Measurements from ENCODE around the gene KIF3B.
"Not testable (repeated sequence)": the region's sequence is repeated elsewhere in the genome, so short reads cannot be mapped to it uniquely, and the experiment has no call there.

The KIF3B gene

DNA sequence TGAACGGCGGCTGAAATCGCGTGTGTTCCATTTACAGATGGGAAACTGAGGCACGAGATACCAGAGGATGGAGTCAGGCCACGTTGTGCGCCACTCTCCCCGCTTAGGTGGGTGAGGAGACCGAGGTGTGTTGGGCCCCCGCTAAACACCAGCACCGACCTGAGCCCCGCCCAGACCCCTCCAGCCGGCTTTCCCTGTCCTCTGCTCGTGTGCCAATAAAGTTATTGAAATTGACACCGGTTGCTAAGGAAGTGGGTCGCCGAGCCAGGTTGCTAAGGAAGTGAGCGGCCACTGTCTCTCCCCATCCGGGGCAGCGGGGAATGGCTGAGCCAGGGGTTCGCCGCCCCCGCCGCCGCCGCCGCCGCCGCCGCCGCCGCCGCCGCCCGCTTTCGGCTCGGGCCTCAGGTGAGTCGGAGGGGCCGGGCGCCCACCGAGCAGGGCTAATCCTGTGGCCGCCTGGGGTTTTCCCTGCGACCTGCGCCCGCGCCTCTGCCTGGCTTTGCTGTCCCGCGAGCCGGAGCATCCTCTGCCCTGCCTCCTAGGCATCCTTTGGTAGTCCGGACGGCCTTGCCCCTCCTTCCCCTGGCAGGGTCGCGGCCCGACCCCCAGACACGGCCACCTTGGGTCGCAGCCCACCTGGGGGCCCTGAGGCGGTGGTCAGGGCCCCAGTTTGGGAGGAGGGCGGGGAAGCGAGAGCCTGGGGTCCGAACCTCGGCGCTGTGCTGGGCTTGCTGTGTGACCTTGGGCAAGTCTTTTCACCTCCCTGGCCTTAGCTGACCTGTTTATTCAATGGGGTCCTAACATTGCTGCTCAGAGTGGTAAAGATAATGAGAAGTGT is at the start of gene KIF3B:
Gene KIF3B (plus strand): TSS at position 291 of the 838 bp plus-strand sequence. CDS start 32,127 bp downstream, outside the sequence.
- DNase-seq, result peak; percentile 92

DNA sequence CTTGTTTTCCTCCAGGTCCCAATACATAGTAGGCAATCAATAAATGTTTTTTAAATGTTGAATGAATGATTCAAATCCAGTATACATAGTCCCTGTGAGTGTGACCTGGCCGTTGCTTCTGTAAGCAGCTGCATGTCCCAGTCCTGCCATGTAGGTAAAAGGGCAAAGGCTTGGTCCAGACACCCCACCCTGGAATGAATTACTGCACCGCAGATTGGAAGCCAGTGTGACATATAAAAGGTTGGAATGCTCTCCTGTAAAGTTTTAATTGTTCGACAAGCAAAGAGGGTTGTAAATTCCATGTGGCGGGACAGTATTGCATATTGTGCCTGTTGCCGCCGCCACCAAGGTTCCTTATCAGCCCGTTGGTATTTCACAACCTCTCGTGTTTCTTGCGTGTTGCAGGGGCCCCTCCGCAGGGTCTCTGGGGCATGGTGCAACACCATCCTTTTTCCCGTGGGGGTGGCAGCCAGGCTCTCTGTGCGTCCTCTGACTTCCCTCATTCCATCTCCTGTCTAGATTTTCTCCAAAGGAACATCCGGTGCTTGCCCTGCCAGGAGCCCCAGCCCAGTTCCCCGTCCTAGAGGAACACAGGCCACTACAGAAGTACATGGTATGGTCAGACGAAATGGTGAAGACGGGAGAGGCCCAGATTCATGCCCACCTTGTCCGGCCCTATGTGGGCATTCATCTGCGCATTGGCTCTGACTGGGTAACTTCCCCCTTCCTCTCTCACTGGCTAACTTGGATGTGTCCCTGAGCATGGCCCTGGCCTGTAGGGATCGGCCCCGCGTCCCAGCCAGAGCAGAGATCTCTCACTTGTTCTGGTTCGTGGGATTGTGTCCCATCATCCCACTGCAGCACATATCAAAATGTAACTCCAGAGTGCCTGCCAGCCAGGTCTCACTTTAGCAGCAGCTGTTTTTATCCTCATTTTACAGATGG is 49.4 kb upstream of the KIF3B start:
- no peak for DNase-seq

DNA sequence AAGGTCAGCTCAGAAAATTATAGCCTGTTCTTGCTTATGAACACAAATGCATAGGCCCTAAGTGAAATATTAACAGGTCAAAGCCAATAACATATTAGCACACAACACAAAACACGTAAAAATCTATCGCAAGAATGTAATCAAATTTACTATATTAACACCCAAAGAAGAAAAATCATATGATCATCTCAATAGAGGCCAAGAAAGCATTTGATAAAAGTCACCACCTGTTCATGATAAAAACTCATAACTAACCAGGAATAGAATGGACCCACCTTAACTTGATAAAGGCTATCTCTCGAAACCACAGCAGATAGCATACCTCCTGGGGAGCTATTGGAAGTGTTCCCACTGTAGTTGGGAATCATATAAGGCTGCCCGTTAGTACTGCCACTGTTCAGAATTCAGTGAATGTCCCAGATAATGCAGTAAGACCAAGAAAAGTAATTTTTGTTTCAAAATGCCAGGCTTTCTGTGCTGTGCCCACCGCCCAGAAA is 48.2 kb upstream of the KIF3B start:
- no peak for DNase-seq

DNA sequence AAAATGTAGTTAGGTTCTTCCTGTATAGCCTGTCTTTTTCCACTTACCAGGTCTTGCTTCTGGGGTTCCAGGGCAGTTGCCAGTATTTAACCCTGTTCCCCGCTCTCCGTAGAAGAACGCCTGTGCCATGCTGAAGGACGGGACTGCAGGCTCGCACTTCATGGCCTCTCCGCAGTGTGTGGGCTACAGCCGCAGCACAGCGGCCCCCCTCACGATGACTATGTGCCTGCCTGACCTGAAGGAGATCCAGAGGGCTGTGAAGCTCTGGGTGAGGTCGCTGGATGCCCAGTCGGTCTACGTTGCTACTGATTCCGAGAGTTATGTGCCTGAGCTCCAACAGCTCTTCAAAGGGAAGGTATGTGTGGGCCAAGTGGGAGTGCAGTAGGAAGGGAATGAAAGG is 46.7 kb upstream of the KIF3B start:
- no peak for DNase-seq

DNA sequence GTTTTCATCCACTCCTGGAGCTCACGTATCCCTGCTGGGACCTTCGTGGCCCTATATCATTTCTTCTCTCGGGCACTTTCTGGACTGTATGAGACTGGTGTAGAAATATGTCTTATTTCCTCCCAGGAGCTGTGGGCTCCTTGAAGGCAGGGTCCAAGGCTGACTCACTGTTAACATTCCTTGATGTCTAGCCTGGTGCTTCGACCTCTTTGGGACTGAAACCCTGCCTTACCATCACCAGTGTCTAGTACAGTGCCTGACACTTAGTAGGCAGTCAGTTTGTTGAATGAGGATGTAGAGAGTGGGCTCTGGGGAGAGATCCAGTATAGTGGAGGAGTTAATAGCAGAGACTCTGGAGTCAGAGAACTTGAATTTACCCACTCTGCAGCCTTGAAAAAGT is 46.2 kb upstream of the KIF3B start:
- DNase-seq, result no peak

DNA sequence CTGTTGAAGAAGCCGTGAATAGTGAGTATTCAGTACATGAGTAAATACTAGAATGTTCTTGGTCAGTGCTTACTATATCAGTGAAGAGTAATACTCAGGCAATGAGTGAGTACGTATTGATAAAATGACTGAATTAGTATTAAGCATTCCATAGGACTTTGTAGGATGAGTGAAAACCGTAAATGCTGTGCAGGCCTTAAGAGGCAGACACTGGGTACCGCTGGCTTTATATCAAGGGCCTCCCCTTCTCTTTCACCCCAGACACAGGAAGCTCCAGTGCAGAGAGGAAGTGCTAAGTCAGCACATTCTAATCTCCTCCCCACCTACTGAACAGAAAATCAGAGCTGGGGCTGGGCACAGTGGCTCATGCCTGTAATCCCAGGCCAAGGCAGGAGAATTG is 45.6 kb upstream of the KIF3B start:
- peak; percentile 73 for DNase-seq

DNA sequence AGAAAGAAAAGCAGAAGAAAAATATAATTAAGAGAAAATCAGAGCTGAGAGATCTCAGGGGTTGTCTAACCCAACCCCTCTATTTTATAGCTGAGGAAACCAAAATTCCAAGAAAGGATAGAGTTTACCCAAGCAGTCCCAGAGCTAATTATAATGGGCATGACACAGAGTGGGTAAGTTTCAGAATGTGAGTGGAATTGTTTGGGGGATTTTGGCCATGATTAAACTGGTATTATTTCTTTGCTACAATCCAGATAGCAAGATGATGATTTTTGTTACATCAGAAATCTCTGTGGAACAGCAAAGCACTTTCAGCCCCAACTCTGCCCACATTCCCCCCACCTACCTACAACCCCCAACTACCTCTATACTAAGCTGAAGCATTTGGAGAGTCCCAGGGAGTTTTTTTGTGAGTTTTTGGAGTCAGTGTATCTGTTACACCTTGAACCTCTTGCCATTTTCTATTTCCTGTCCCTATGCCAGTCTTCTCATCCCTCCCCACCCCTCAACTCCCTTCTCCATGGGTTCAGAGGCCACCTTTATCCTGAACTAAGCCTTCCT is 45.0 kb upstream of the KIF3B start:
- DNase-seq, result no peak

DNA sequence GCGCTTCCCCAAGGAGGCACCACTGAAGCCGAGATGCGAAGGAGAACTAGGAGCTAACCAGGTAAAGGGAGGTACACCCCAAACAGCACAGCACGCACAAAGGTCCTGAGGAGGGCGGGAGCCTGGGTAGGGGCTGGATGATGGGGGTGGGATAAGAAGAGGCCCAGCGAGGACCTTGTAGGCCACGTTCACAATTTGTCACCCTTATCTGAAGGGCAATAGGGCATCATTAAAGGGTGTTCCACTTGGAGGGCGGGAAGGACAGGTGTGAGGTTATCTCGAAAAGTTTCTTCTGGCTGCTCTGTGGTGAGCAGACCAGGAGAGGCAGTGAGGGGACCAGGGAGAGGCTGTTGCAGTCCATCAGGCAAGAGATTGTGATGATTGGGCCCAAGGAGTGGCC is 44.2 kb upstream of the KIF3B start:
- no peak for DNase-seq

DNA sequence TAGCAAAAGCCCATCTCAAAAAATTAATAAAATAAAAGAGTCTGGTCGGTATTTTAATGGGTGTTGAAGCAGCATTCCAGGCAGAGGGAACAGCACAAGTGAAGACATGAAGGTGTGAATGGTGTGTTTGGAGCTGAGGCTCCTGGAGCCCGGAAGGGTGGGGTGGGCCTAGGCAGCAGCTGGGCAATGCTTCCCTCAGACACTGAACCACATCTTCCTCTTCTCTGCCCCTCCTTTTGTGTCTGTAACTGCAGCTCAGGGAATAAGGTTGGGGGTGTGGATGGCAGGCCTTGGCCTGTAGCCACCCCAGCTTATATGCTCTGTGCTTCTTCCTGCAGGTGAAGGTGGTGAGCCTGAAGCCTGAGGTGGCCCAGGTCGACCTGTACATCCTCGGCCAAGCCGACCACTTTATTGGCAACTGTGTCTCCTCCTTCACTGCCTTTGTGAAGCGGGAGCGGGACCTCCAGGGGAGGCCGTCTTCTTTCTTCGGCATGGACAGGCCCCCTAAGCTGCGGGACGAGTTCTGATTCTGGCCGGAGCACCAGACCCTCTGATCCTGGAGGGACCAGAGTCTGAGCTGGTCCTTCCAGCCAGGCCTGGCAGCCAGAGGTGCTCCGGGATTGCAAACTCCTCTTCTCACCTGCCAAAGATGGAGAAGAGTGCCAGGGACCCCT is 43.2 kb upstream of the KIF3B start:
- DNase-seq, result no peak

DNA sequence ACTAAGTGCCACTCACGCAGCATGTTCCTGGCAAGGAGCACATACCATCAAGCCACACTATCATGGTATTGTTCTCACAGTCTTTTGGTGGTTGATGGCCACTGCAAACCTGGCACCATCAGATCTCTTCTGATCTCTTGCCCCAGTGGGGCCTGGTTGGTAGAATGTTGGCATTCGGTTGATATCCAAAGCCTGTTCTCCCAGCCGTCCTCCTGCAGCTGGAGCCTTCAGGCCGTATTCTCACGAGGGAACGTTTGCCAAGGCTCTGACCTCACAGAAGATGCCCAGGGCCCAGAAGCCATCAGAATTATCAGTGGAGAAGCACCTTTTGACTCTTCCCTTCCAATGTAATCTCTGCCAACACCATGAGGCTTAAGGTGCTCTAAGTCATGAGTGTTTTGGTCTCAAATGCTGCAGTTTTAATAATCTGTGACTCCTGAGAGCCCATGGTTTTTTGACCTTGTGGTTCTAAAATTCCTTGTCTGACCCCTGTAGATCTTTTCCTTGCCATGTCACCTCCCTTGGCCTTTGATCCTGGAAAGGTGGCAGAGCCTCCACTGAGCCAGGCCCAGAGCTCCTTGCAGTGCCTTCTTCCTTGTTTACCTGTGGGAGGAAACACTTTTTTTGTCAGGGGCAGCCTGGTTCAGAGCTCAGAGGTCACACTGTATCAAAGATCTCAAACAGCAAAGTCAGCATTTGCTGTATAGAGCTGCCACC is 42.0 kb upstream of the KIF3B start:
- no peak for DNase-seq

DNA sequence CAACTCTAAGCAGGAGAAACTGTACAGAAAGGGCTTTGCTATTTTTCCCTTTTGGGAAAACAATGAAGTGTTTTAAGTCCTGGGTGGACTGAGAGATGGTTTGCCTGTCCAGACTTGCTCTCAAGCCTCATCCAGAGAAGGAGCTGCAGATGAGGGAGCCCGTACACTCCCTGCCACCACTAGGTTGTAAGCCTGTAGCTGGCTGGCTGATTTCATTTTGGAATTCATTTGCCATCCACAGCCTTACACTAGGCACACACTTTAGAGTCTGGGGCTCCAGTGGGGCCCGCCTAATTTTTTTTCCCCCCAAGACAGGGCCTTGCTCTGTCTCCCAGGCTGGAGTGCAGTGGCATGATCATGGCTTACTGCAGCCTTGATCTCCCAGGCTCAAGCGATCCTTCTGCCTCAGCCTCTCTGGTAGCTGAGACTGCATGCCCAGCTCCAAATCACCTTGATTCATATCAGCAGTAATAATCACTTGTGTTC is 41.4 kb upstream of the KIF3B start:
- no peak for DNase-seq

DNA sequence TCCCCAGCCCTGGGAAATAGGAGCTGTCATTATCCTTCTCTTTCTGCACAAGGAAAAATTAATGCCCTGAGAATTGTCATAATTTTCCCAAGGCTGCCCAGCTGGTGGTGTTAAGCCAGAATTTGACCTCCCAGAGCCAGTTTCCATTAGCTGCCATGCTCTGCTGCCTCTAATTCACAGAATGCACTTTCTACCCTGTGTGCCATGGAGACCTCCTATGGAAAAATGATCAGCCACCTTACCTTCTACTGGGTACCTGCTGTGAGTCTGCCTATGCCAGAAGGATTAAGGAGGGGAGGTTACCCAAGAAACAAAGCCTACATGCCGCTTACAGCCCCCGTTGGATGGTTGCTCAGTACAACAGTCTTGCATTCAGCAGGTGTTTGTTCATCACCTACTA is 40.6 kb upstream of the KIF3B start:
- no peak for DNase-seq

DNA sequence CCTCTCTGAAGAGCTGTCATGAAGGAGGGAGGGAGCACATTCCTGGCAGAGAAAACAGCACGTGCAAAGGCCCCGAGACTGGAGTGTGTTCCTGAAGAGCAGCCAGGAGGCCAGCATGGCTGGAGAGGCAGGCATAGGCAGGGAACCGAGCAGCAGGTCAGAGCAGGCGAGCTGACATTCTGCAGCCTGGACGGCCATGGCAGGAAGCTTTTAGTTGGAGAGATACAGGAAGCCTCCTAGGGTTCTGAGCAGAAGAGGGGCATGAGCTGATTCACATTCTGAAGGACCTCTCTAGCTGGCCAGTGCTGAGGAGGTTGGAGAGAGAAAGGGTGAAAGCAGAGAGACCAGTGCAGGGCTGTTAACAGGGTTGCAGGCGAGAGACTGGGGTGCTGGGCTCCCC is 40.0 kb upstream of the KIF3B start:
- DNase-seq, result no peak

DNA sequence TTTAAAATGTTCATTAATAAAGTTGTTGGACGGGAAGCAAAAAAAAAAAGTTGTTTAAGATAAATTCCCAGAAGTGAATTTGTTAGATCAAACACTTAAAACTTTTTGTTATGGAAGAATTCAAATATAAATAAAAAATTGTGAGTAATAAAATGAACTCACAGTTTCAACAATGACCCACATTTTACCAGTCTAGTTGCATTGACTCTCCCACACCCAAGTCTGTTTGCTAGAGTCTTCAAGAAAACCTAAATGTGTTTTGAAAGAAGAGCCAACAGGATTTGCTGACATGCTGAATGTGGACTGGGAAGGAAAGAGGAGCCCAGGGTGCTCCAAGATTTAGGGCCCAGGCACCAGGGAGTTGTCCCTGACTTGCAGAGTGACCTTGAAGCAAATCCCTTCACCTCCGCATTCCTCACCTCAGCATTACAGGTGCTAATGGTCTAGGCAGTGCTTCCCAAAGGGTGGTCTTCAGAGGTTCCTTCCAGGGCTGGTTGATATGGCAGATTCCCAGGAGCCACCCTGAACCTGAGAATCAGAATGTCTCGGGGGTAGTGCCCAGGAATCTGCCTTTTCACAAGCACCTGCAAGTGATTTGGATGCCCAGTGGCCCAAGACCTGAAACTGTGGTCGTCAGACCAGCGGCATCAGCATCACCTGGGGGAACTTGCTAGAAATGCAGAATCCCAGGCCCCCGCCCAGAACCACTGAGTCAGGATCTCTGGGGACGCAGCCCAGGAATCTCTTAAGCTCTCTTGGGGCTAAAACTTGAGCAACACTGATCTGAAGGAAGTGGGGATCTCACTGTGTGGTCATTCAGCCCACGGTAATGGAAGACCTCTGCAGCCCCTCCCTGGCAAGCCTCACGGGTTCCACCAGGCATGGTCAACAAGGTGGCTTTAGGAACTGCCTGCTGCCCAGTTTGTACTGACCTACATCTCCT is 38.7 kb upstream of the KIF3B start:
- DNase-seq, result no peak

DNA sequence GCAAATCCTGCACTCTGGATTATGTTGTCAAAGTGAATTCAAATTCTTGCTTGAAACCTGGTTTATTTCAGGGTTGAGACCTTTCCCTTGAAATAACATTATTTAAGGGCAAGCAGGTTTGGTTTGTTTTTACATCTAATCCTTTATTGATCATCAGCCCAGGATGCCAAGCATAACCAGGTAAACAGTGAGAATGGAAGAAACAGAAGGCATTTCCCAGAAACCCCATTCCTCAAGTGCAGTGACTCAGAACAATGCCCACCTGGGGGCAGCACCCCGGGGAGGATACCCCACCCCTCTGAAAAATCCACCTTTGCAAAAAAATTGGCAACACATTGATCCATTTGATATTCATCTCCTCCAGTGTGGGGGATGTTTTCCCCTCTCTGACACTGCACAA is 37.2 kb upstream of the KIF3B start:
- no peak for DNase-seq

DNA sequence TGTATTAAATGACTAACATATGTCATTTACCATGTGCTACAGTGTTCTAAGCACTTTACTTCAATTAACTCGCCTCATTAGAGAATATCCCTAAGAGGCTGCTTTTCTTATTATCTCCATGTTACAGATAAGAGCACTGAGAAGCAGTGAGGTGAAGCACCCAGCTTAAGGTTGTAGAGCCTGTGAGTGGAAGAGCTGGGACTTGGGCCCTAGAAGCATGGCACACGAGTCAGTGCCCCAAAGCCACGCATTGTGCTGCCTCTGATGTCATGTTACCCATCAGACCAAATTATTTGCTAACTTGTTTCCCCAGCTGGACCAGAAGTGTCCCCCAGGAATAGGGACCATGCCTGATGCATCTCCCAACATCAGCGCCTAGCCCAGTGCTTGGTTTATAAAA is 35.6 kb upstream of the KIF3B start:
- DNase-seq, result no peak

DNA sequence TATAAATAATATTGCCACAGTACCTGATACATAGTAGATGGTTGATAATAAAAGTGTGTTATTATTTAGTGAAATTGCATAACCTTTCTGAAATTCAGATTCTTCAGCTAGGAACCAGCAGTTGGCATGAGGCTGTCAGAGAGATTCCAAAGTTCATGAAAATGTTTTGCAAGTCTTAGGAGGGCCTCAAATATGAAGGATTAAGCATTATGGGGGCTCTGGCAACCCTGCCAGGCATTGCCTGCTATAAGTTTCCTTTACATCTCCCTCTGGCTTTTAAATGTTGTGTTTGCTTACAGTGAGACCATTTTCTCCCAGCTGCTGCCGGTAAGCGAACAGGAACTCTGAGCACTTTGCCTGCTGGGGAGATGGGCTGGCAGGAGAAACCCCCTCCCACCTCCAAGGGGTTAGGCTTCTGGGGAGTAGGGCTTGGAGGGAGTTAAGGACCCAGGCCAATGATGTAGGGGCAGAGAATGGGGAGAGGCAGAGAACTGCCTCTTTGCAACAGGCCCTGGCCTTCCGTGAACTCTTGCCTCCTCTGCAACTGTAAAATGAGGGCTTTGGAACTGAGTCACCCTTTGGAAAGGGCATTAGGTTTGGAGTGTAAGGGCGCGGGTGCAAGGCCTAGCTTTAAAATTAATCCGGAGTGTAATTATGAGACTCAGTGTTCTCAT is 33.2 kb upstream of the KIF3B start:
- DNase-seq, result no peak

DNA sequence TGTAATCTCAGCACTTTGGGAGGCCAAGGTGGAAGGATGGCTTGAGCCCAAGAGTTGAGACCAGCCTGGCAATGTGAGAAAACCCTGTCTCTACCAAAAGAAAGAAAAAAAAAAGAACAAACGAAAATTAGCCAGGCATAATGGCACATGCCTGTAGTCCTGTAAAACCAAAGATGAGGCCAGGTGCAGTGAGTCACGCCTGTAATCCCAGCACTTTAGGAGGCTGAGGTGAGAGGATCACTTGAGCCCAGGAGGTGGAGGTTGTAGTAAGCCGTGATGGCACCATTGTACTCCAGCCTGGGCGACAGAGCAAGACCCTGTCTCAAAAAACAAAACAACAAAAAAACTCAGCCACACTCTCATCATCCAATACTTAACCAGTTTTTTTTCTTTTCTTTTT is 32.5 kb upstream of the KIF3B start:
- DNase-seq, result no peak

DNA sequence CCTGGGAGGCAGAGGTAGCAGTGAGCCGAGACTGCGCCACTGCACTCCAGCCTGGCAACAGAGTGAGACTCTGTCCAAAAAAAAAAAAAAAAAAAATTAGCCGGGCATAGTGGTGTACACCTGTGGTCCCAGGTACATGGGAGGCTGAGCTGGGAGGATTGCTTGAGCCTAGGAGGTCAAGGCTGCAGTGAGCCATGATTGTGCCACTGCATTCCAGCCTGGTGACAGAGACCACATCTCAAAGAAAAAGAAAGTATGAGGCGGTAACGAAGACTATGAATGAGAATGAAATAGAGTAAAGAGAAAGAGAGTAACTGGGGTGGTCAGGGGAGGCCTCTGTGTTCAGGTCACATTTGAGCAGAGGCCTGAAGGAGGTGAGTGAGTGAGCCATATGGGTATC is 31.2 kb upstream of the KIF3B start:
- not testable (repeated sequence) for DNase-seq

DNA sequence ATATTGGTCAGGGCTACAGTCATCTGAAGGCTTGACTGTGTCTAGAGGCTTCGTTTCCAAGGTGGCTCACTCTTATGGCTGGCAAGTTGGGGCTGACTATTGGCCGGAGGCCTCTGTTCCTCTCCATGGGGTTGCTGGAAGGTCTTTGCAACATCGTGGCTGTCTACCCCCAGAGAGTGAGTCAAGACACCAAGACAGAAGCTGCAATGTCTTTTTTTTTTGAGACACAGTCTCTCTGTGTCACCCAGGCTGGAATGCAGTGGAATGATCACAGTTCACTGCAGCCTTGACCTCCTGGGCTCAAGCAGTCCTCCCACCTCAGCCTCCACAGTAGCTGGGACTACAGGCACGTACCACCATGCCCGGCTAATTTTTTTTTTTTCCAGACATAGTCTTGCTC is 29.4 kb upstream of the KIF3B start:
- DNase-seq, result no peak

All from activated CD8-positive, alpha-beta memory T cell treated with anti-CD3 and anti-CD28 coated beads for 24 hours (primary cell).